Activated effector memory CD4-positive, alpha-beta T cell treated with Interleukin-2 at 50 U/mL for 16 hours (primary cell): ENCODE results near the gene VPS4A.
"Not testable (repeated sequence)": the region's sequence is repeated elsewhere in the genome, so short reads cannot be mapped to it uniquely, and the experiment has no call there.

ENCODE experiments used
- DNase-seq: peaks from one replicate; pipeline ENCODE4 v3.0.0-alpha.2; 2020

VPS4A gene

GRCh38 chr16:69310653-69311532, at the start of gene VPS4A:
VPS4A (plus strand) TSS chr16:69311350; CDS start chr16:69311512, 162 bp downstream.
- peak; percentile 97 for DNase-seq

DNA sequence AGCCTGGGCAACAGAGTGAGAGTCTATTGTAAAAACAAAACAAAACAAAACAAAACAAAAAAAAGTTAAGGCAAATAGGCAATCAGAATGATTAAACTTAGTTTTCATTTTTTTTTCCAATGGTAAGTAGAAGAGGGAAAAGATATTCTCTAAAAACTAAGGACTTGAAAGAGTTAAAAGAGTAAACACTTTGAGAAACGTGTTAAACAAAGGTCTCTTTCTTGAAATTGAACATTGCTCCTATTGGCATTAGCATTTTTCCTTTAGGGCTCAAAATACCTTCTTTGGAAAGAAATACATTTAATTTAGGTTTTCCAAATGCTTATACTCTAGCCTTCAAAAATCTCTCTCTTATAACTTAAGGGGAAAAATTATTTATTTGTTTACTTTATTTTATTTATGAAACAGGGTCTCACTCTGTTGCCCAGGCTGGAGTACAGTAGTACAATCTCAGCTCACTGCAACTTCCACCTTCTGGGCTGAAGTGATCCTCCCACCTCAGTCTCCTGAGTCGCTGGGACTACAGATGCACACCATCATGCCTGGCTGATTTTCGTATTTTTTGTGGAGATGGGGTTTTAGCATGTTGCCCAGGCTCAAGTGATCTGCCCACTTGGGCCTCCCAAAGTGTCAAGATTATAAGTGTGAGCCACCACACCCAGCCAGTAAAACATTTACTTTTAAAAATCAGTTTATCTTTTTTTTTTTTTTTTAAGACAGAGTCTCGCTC, 44.7 kb upstream of the VPS4A start:
- no peak for DNase-seq

GRCh38 chr16:69267633-69268032, 43.5 kb upstream of the VPS4A start:
- DNase-seq: no peak

DNA sequence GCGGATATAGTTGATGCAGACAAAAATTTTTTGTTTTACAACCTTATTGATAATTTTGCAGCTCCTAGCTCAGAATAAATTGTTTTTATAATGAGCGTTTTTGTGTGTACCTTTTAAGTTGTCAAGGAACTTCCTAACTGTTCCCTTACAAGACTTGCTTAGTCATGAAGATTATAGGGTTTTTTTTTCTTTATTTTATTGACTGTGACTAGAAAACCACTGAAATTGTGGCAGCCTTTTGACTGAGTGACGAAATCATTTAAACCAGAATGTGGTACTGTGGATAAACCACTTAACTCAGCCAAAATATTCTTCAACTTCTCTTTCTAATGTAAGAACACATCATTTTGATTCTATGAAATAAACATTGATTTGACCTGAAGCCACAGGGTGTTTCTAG, 40.8 kb upstream of the VPS4A start:
- DNase-seq: no peak

DNA sequence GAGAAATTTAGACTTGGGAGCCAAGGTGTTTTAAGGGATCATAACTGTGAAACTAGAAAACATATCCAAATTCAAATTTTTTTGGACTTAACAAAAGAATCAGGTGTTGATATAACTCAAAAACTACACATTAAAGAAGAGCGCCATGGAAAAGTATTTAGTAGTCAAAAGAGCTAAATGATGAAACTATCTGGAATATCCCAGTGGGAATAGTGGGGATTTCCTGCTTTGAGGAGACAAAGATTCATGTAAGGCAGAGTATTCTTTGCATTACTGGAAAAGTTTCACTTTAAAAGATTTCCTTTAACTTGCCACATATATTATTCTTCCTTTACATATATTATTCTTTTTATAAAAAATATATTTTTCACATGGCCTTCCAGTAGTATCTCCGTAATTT, 40.3 kb upstream of the VPS4A start:
- DNase-seq: no peak

- no peak for DNase-seq
Measured at GRCh38 chr16:69273009-69273408, 38.1 kb upstream of the VPS4A start.

DNA sequence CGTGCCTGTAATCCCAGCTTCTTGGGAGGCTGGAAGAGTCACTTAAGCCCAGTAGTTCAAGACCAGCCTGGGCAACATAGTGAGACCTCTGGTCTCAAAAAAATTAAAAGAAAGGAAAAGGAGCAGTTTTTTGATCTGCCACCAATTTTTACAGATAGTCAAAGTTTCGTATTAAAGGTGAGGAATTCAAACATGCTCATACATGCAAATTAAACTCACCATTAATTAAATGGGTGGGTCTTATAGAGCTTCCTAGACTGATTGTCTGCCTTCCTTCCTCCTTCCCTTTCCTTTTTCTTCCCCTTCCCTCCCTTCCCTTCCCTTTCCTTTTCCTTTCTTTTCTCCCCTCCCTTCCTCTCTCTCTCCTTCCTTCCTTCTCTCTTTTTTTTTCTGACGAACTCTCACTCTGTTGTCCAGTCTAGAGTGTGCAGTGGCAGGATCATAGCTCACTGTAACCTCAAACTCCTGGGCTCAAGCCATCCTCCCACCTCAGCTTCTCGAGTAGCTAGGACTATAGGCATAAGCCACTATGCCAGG, 36.4 kb upstream of the VPS4A start:
- DNase-seq: no peak

GRCh38 chr16:69276148-69277115, 34.7 kb upstream of the VPS4A start:
- no peak for DNase-seq

GRCh38 chr16:69277413-69277812, 33.7 kb upstream of the VPS4A start:
- DNase-seq: no peak

GRCh38 chr16:69283851-69284250, 27.3 kb upstream of the VPS4A start:
- no peak for DNase-seq

- DNase-seq: no peak
Measured at GRCh38 chr16:69285240-69285639, 25.9 kb upstream of the VPS4A start.

DNA sequence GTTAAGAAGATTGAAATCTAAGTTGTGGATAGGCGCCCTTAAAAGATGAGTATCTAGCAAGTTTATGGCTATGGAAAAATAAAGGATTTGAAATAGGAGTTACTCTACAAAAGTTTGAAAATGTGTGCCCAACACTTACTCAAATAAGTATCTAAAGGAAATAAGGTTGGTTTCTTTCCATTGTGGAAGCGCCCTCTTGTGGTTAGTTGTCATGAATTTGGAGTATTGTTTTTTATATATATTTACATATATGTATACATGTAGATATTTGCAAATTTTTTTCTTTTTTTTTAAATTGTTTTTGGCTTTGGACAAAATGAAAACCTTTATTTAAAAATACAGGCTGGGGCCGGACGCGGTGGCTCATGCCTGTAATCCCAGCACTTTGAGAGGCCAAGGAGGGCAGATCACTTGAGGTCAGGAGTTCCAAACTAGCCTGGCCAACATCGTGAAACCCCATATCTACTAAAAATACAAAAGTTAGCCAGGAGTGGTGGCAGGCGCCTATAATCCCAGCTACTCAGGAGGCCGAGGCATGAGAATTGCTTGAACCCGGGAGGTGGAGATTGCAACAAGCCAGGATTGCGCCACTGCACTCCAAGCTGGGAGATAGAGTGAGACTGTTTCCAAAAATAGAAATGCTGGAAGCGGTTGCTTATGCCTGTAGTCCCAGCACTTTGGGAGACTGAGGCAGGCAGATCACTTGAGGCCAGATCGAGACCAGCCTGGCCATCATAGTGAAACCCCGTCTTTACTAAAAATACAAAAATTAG, 24.0 kb upstream of the VPS4A start:
- DNase-seq: no peak

GRCh38 chr16:69291657-69292056, 19.5 kb upstream of the VPS4A start:
- not testable (repeated sequence) for DNase-seq

DNA sequence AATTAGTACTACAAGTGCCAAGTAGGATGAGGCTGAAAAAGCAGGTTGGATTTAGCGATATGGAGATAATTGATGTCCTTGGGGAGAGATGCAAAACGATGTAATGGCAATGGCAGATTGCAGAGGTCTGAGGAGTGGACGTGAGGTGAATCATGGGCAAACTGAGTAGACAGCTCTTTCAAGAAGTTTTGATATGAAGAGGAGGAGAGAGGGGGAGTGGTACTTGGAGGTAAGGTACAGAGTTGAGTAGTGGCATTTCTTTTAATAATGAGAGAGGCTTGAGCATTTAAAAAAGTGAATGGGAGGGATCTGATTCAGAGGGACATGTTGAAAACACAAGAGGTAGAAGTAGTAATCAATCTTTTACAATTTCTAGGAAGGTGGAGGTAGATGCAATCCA, 17.7 kb upstream of the VPS4A start:
- no peak for DNase-seq

DNA sequence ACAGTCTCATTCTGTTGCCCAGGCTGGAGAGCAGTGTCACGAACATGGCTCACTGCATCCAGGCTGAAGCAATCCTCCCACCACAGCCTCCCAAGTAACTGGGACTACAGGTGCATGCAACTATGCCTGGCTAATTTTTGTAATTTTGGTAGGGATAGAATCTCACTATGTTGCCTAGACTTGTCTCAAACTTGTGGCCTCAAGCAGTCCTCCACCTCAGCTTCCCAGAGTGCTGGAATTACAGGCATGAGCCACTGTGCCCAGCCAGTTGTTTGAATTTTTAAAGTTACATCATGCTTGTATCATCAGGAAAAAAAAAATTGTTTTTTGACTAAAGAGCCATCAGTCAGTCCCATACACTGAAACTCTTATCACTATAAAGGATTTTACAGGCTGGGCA, 17.1 kb upstream of the VPS4A start:
- DNase-seq: no peak

DNA sequence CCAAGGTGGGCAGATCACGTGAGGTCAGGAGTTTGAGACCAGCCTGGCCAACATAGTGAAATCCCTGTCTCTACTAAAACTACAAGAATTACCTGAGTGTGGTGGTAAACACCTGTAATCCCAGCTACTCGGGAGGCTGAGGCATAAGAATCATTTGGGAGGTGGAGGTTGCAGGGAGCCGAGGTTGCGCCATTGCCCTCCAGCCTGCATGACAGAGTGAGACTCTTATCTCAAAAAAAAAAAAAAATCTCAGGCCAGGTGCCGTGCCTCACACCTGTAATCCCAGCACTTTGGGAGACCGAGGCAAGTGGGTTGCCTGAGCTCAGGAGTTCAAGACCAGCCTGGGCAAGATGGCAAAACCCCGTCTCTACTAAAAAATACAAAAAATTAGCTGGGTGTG, 14.4 kb upstream of the VPS4A start:
- not testable (repeated sequence) for DNase-seq

- DNase-seq: no peak
Measured at GRCh38 chr16:69298261-69298660, 12.9 kb upstream of the VPS4A start.

GRCh38 chr16:69301187-69301586, 10.0 kb upstream of the VPS4A start:
- no peak for DNase-seq

DNA sequence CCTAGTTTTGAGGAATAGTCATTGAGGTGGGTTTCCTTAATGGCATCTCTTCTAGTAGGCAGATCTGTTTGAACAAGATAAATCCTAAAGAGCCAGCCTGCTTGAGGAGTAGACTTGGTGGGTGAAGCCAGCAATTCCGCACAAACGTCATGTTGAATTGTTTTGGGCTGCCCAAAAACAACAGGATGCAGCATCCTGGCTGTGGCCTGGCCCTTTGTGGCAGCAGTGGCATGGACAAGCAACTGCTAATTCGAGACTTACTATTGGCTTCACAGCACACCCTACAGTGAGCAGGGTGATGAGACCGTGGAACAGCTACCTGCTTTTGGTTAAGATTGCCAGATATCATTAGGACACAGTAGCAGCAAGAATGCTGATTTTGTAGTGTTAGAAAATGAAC, 9.3 kb upstream of the VPS4A start:
- DNase-seq: no peak

- no peak for DNase-seq
Measured at GRCh38 chr16:69302301-69302700, 8.8 kb upstream of the VPS4A start.

DNA sequence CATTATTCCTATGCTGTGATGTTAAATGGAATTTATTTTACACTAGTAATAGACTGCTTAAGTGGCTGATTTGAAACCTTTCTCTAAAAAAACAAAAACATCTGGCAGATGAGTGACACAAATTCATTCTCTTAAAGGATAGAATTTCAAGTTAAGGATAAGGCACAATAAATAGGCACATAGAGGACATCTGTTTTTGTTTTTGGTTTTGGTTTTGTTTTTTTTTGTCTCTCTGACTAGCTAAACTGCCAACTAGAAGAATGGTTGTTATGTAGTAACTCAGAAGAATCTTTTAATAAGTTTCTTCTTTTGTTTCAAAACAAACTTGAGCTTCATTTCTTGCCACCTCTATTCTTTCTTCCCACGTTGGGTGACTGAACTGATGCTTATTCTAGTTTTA, 5.1 kb upstream of the VPS4A start:
- no peak for DNase-seq

- no peak for DNase-seq
Measured at GRCh38 chr16:69307091-69307490, 4.1 kb upstream of the VPS4A start.
